Measurements from ENCODE around the gene STXBP1. TPM values are rescaled to one million over a fixed set of nuclear protein-coding genes. Genes with fewer than 3 reads are reported as not detected.

STXBP1 gene
- total and polyA plus RNA-seq, 2 experiments from 2014 or later = 28.5 to 43.7 TPM

DNA sequence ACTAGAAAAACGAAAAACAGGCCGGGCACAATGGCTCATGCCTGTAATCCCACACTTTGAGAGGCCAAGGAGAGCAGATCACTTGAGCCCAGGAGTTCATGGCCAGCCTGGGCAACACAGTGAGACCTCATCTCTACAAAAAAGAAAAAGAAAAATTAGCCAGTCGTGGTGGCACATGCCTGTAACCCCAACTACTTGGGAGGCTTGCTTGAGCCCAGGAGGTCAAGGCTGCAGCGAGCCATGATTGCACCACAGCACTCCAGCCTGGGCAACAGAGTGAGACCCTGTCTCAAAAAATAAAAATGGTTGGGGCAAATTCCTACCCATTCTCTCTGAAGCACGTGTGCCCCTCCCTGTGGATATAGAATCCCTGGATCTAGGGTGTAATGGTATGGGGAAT, 86.3 kb downstream of the STXBP1 start:
- TF ChIP-seq EZH2 (IDR thresholded peaks at IDR 0.05; ENCODE audit: insufficient read depth, poor library complexity, severe bottlenecking) (no peak), EZH2phosphoT487 (IDR thresholded peaks at IDR 0.05; ENCODE audit: insufficient read depth, low read depth) (no peak)
- Histone ChIP-seq H3K9me2 (ENCODE audit: insufficient read depth) (no peaks in the 10 kb centered on the region), H3K79me2 (ENCODE audit: insufficient read depth) (no peaks in the 10 kb centered on the region), H2AFZ (no peak overlapping the region), H3K9me3 (ENCODE audit: low read depth) (no peaks in the 10 kb centered on the region), H3K4me2 (ENCODE audit: unreplicated experiment) (no peak overlapping the region), H3K4me3 (no peak overlapping the region), H3K9ac (no peak overlapping the region), H3K4me1 (ENCODE audit: insufficient read depth) (peaks cover 14% of the 10 kb centered on the region), H3K27me3 (replicated peaks; ENCODE audit: insufficient read depth) (no peaks in the 10 kb centered on the region), H3F3A (ENCODE audit: insufficient read depth) (peaks cover 16% of the 10 kb centered on the region; the same call in 1 of the 2 replicates), H3K27ac (no peak overlapping the region), H3K36me3 (ENCODE audit: low read depth) (no peaks in the 10 kb centered on the region), H4K20me1 (ENCODE audit: insufficient read depth) (no peaks in the 10 kb centered on the region)
- DNase-seq = no peak
- in situ Hi-C loops (cut with MboI) = no loop called here
- 90 to 91% methylated on average over 5 of the region's 5 CpGs for WGBS, 2 experiments (ENCODE audit: low coverage in 1 of 2, low lambda C conversion rate in 2 of 2, missing lambda C conversion rate in 2 of 2)

DNA sequence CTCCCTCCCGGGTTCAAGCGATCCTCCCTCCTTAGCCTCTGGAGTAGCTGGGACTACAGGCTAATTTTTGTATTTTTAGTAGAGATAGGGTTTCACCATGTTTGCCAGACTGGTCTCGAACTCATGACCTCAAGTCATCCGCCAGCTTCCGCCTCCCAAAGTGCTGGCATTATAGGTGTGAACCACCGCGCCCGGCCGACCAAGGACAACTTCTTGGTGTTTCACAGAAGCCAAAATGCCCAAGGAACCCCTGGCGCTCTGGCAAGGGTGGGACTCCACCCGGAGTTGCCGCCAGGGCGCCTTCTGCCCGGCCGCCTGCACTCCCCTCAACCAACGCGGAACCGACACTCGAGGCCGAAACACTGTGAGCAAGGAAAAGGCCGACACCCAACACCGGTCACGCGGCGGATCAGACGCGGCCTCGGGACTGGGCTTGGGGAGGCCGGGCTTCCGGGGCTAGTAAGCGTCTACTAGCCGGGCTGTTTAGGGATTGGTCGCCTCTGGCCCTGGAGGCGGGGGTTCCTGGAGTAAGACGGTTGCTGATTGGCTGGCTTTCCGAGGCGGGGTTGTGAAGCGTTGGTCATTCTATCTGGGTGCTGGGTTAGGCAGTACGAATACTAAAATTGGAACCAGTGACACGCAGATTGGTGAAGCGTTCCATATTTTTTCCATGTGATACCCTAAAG, 87.1 kb downstream of the STXBP1 start:
- peak overlapping the region; percentile 90 for H2AFZ ChIP-seq
- in situ Hi-C loops (cut with MboI) = no loop called here
- H3K4me1 ChIP-seq (ENCODE audit: insufficient read depth) = peaks cover 14% of the 10 kb centered on the region
- no peaks in the 10 kb centered on the region for H3K36me3 ChIP-seq (ENCODE audit: low read depth)
- TF ChIP-seq EZH2phosphoT487 (IDR thresholded peaks at IDR 0.05; ENCODE audit: insufficient read depth, low read depth) (no peak), EZH2 (IDR thresholded peaks at IDR 0.05; ENCODE audit: insufficient read depth, poor library complexity, severe bottlenecking) (no peak)
- no peaks in the 10 kb centered on the region for H3K27me3 ChIP-seq (replicated peaks; ENCODE audit: insufficient read depth)
- H3K9me2 ChIP-seq (ENCODE audit: insufficient read depth) = no peaks in the 10 kb centered on the region
- no peaks in the 10 kb centered on the region for H4K20me1 ChIP-seq (ENCODE audit: insufficient read depth)
- H3K27ac ChIP-seq = peak overlapping the region; percentile 69
- DNase-seq = peak; percentile 99
- H3K4me3 ChIP-seq = peak overlapping the region; percentile 49
- peak overlapping the region; percentile 67 for H3K4me2 ChIP-seq (ENCODE audit: unreplicated experiment)
- peak overlapping the region; percentile 79 for H3K9ac ChIP-seq
- WGBS, 2 experiments (ENCODE audit: low coverage in 1 of 2, low lambda C conversion rate in 2 of 2, missing lambda C conversion rate in 2 of 2) = 10 to 14% methylated on average over 41 of the region's 41 CpGs
- H3K9me3 ChIP-seq (ENCODE audit: low read depth) = no peaks in the 10 kb centered on the region
- H3F3A ChIP-seq (ENCODE audit: insufficient read depth) = peaks cover 16% of the 10 kb centered on the region; the same call in 1 of the 2 replicates
- H3K79me2 ChIP-seq (ENCODE audit: insufficient read depth) = no peaks in the 10 kb centered on the region

DNA sequence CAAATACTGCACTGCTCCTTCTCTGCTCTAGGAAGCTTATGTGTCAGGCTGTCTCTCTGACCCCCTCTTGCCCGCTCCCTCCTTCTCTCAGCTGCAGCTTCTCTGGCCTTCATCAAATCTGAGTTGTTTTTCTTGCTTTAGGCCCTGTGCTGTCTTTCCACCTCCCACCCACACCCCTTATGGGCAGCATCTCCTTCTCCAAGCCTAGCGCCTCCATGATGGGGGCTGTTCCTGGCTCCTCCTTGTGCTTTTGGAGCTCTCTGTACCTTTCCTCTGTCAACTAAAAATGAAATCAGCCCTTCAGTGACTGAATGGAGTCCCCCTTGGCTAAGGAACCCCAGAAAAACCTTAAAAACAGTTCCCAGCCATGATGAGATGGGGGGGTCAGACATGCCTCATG, 88.1 kb downstream of the STXBP1 start:
- in situ Hi-C loops (cut with MboI) = no loop called here
- H3K9ac ChIP-seq = no peak overlapping the region
- 94 to 96% methylated on average over 2 of the region's 2 CpGs for WGBS, 2 experiments (ENCODE audit: low coverage in 1 of 2, low lambda C conversion rate in 2 of 2, missing lambda C conversion rate in 2 of 2)

DNA sequence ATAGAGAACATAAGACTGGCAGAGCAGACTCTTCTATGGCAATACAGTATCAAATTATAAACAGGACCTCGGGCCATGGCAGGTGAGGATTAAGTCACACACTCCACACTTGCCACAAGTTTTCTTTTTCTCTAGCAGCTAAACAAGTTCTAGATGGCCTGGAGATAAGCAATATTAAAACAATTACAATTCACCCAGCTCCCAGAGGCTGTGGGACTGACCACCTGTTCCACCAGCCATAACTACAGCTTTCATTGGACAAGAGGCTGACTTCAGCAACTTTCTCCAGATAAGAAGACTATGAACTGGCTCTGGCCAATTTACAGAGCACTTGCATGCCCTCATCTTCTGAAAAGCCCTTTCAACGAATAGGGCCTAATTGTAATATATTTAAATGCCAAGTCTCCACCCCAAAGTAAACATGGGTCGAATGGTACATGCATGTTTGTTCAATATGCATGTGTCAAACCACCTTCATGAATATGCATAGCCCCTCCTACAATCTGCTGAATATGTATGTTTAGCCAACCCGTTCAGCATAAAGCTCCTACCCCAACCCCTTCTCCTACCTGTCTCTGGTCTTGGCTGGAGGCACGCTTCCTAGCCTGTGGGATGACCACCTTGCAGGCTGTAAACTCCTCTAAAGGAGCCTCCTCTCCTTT, 88.6 kb downstream of the STXBP1 start:
- H2AFZ ChIP-seq = no peak overlapping the region
- H4K20me1 ChIP-seq (ENCODE audit: insufficient read depth) = no peaks in the 10 kb centered on the region
- no peak for DNase-seq
- no peak overlapping the region for H3K4me3 ChIP-seq
- TF ChIP-seq EZH2 (IDR thresholded peaks at IDR 0.05; ENCODE audit: insufficient read depth, poor library complexity, severe bottlenecking) = no peak
- TF ChIP-seq EZH2phosphoT487 (IDR thresholded peaks at IDR 0.05; ENCODE audit: insufficient read depth, low read depth) = no peak
- no peaks in the 10 kb centered on the region for H3K9me2 ChIP-seq (ENCODE audit: insufficient read depth)
- H3K4me1 ChIP-seq (ENCODE audit: insufficient read depth) = peaks cover 4% of the 10 kb centered on the region
- no peak overlapping the region for H3K9ac ChIP-seq
- H3K27me3 ChIP-seq (replicated peaks; ENCODE audit: insufficient read depth) = no peaks in the 10 kb centered on the region
- in situ Hi-C loops (cut with MboI) = no loop called here
- H3K9me3 ChIP-seq (ENCODE audit: low read depth) = no peaks in the 10 kb centered on the region
- H3K27ac ChIP-seq = no peak overlapping the region
- H3K79me2 ChIP-seq (ENCODE audit: insufficient read depth) = no peaks in the 10 kb centered on the region
- H3K36me3 ChIP-seq (ENCODE audit: low read depth) = no peaks in the 10 kb centered on the region
- H3F3A ChIP-seq (ENCODE audit: insufficient read depth) = peaks cover 8% of the 10 kb centered on the region; the same call in 1 of the 2 replicates
- H3K4me2 ChIP-seq (ENCODE audit: unreplicated experiment) = no peak overlapping the region
- WGBS, 2 experiments (ENCODE audit: low coverage in 1 of 2, low lambda C conversion rate in 2 of 2, missing lambda C conversion rate in 2 of 2) = 81 to 82% methylated on average over 5 of the region's 5 CpGs

More for the DNA sequence above, 88.1 kb downstream of the STXBP1 start:
- Histone ChIP-seq H3K9me3 (ENCODE audit: low read depth) (no peaks in the 10 kb centered on the region), H4K20me1 (ENCODE audit: insufficient read depth) (no peaks in the 10 kb centered on the region), H3K4me2 (ENCODE audit: unreplicated experiment) (no peak overlapping the region), H3K9me2 (ENCODE audit: insufficient read depth) (no peaks in the 10 kb centered on the region), H3K79me2 (ENCODE audit: insufficient read depth) (no peaks in the 10 kb centered on the region), H3K27me3 (replicated peaks; ENCODE audit: insufficient read depth) (no peaks in the 10 kb centered on the region), H3K4me1 (ENCODE audit: insufficient read depth) (peaks cover 10% of the 10 kb centered on the region), H2AFZ (no peak overlapping the region), H3K4me3 (no peak overlapping the region), H3K36me3 (ENCODE audit: low read depth) (no peaks in the 10 kb centered on the region), H3F3A (ENCODE audit: insufficient read depth) (peaks cover 12% of the 10 kb centered on the region; the same call in 1 of the 2 replicates), H3K27ac (no peak overlapping the region)
- DNase-seq = no peak
- no peak for TF ChIP-seq EZH2phosphoT487 (IDR thresholded peaks at IDR 0.05; ENCODE audit: insufficient read depth, low read depth)
- no peak for TF ChIP-seq EZH2 (IDR thresholded peaks at IDR 0.05; ENCODE audit: insufficient read depth, poor library complexity, severe bottlenecking)

Measured in GM23248 (cell line).